Gastrocnemius medialis (tissue), 4 donors: ENCODE data around the gene EGFLAM. TPM values are rescaled to one million over a fixed set of nuclear protein-coding genes. Genes with fewer than 3 reads are reported as not detected.
"Not testable (repeated sequence)": the region's sequence is repeated elsewhere in the genome, so short reads cannot be mapped to it uniquely, and the experiment has no call there.

Experiments used
- ATAC-seq, 2 donors: fragments of 150-250 bp; one replicate each; pipeline ENCODE4 v1.9.1; 2016
- DNase-seq, 2 donors: peaks; one replicate each; pipeline ENCODE4 v3.0.0-alpha.2; 2019
- H3K27ac ChIP-seq, 4 donors: fragments of 200-600 bp; sonication (generic); 1 replicate in 1 of 4; 2 replicates in 3 of 4; pipeline ENCODE4 v1.5.1; 2016 to 2018; ENCODE audit warnings: mild to moderate bottlenecking in 2 of 4, moderate library complexity in 1 of 4
- H3K27me3 ChIP-seq, 3 donors: fragments of 200-600 bp; sonication (generic) in 2 of 3; 1 replicate in 1 of 3; 2 replicates in 2 of 3; pipeline versions ENCODE4 v1.5.1 to v1.6.0; 2016 to 2019; ENCODE audit warnings: mild to moderate bottlenecking in 1 of 3, moderate library complexity in 1 of 3
- H3K36me3 ChIP-seq, 2 donors: fragments of 200-600 bp; sonication (generic) in 1 of 2; one replicate each; pipeline ENCODE4 v1.5.1; 2017 to 2018
- H3K4me1 ChIP-seq, 2 donors: fragments of 200-600 bp; sonication (generic) in 1 of 2; one replicate each; pipeline ENCODE4 v1.5.1; 2016 to 2017; ENCODE audit warnings: mild to moderate bottlenecking in 2 of 2
- H3K4me3 ChIP-seq, 4 donors: fragments of 200-600 bp; sonication (generic) in 3 of 4; 1 replicate in 1 of 4; 2 replicates in 3 of 4; pipeline ENCODE4 v1.5.1; 2016 to 2019; ENCODE audit warnings: mild to moderate bottlenecking in 2 of 4
- H3K9me3 ChIP-seq, 3 donors: fragments of 200-600 bp; sonication (generic) in 2 of 3; 1 replicate in 1 of 3; 2 replicates in 2 of 3; pipeline ENCODE4 v1.5.1; 2016 to 2019
- CTCF ChIP-seq, 5 experiments: fragments of 450-650 bp in 3 of 5; fragments of 200-600 bp in 2 of 5; sonication (generic) in 2 of 5; IDR thresholded peaks in 4 of 5; conservative IDR thresholded peaks in 1 of 5; 1 replicate in 4 of 5; 2 replicates in 1 of 5; pipeline ENCODE4 v1.5.1; 2016 to 2019; ENCODE audit warnings: antibody characterized with exemption in 5 of 5, mild to moderate bottlenecking in 3 of 5, moderate library complexity in 3 of 5
- POLR2A ChIP-seq, 2 donors: fragments of 450-650 bp; IDR thresholded peaks; one replicate each; pipeline ENCODE4 v1.6.1; 2017; ENCODE audit warnings: antibody characterized with exemption in 2 of 2, mild to moderate bottlenecking in 2 of 2, moderate library complexity in 2 of 2
- in situ Hi-C, 4 donors: fragments of 200-750 bp; cut with MboI; loops; one replicate each; pipeline versions ENCODE4 v1.15.0 to v1.8.0; 2017; ENCODE audit warnings: low sequenced_read_pairs in 4 of 4
- intact Hi-C: fragments of 100-400 bp; cut with DNase I; formaldehyde crosslinking; loops from one replicate; pipeline ENCODE4 v1.15.1; 2023; ENCODE audit warnings: low total_unique reads
- total RNA-seq, 4 donors: library from RNA; depleted of rRNA; stranded (reverse); fragments of >200 nt; gene quantifications; one replicate each; pipeline versions ENCODE4 v1.1.0 to v1.2.3, GENCODE V29; 2016

The EGFLAM gene
- total RNA-seq, 4 donors from 2014 or later = 19.2 to 36.4 (median 32.7) TPM

- in situ Hi-C loops (no loop called here), intact Hi-C loops (no loop called here)
- Histone ChIP-seq H3K36me3 (no peaks in the 10 kb centered on the region), H3K27ac (no peak overlapping the region), H3K4me1 (no peaks in the 10 kb centered on the region), H3K9me3 (no peaks in the 10 kb centered on the region), H3K4me3 (no peak overlapping the region), H3K27me3 (no peaks in the 10 kb centered on the region)
- no peak for DNase-seq
- no peak for ATAC-seq
- no peak for TF ChIP-seq POLR2A (IDR thresholded peaks at IDR 0.05)
- no peak for TF ChIP-seq CTCF (IDR thresholded peaks at IDR 0.05 in 4 of 5, conservative IDR thresholded peaks at IDR 0.05 in 1 of 5)
These were observed 73.5 kb downstream of the EGFLAM start for GRCh38 chr5:38331831-38332230.

GRCh38 chr5:38333181-38333580 is 74.8 kb downstream of the EGFLAM start:
- H3K4me3 ChIP-seq, H3K27ac ChIP-seq, ATAC-seq, H3K4me1 ChIP-seq, DNase-seq, H3K9me3 ChIP-seq, H3K36me3 ChIP-seq, H3K27me3 ChIP-seq, in situ Hi-C loops, intact Hi-C loops: not testable (repeated sequence)

GRCh38 chr5:38338455-38338854 is 80.1 kb downstream of the EGFLAM start:
- Histone ChIP-seq H3K9me3 (no peaks in the 10 kb centered on the region), H3K4me3 (no peak overlapping the region), H3K4me1 (no peaks in the 10 kb centered on the region), H3K27me3 (no peaks in the 10 kb centered on the region), H3K27ac (no peak overlapping the region), H3K36me3 (no peaks in the 10 kb centered on the region)
- TF ChIP-seq POLR2A (IDR thresholded peaks at IDR 0.05) (no peak), CTCF (IDR thresholded peaks at IDR 0.05 in 4 of 5, conservative IDR thresholded peaks at IDR 0.05 in 1 of 5) (no peak)
- in situ Hi-C loops = no loop called here
- DNase-seq (no peak), ATAC-seq (no peak)
- intact Hi-C loops = no loop called here

- ATAC-seq (no peak), DNase-seq (no peak)
- H3K27me3 ChIP-seq = no peaks in the 10 kb centered on the region
- no peaks in the 10 kb centered on the region for H3K4me1 ChIP-seq
- no peak overlapping the region for H3K4me3 ChIP-seq
- no peak overlapping the region for H3K27ac ChIP-seq
- H3K9me3 ChIP-seq = no peaks in the 10 kb centered on the region
- intact Hi-C loops = no loop called here
- in situ Hi-C loops = no loop called here
- H3K36me3 ChIP-seq = no peaks in the 10 kb centered on the region
- TF ChIP-seq CTCF (IDR thresholded peaks at IDR 0.05 in 4 of 5, conservative IDR thresholded peaks at IDR 0.05 in 1 of 5) (no peak), POLR2A (IDR thresholded peaks at IDR 0.05) (no peak)
These were observed 81.1 kb downstream of the EGFLAM start for GRCh38 chr5:38339446-38339845.

GRCh38 chr5:38341056-38341455 is 82.7 kb downstream of the EGFLAM start:
- no peaks in the 10 kb centered on the region for H3K9me3 ChIP-seq
- DNase-seq = no peak
- H3K27me3 ChIP-seq = no peaks in the 10 kb centered on the region
- H3K36me3 ChIP-seq = no peaks in the 10 kb centered on the region
- intact Hi-C loops = no loop called here
- TF ChIP-seq CTCF (IDR thresholded peaks at IDR 0.05 in 4 of 5, conservative IDR thresholded peaks at IDR 0.05 in 1 of 5) (no peak), POLR2A (IDR thresholded peaks at IDR 0.05) (no peak)
- no peak overlapping the region for H3K27ac ChIP-seq
- no peaks in the 10 kb centered on the region for H3K4me1 ChIP-seq
- no peak overlapping the region for H3K4me3 ChIP-seq
- in situ Hi-C loops = no loop called here
- no peak for ATAC-seq
